Testis (tissue), 2 donors: ENCODE measurements around the gene PRKAG2.

Experiments
- CTCF ChIP-seq, 3 experiments: fragments of 450-650 bp in 2 of 3; fragments of 200-600 bp in 1 of 3; sonication (generic) in 1 of 3; IDR thresholded peaks; one replicate each; pipeline ENCODE4 v1.5.1; 2016 to 2019; ENCODE audit warnings: antibody characterized with exemption in 3 of 3, mild to moderate bottlenecking in 2 of 3, moderate library complexity in 1 of 3
- POLR2A ChIP-seq: fragments of 450-650 bp; IDR thresholded peaks from one replicate; pipeline ENCODE4 v1.6.1; 2017; ENCODE audit warnings: antibody characterized with exemption, mild to moderate bottlenecking, moderate library complexity

GRCh38 chr7:151724920-151725584 lies 151.9 kb downstream of the PRKAG2 start:
- TF ChIP-seq POLR2A (no peak), CTCF (IDR thresholded peaks at IDR 0.05) (no peak)
